GM12865 (cell line): ENCODE results near the gene ABHD8.

Experiments used
- DNase-seq: peaks from one replicate; pipeline ENCODE4 v3.0.0; 2010; ENCODE audit warnings: low read depth
- H3K4me3 ChIP-seq: 2 replicates; pipeline ENCODE4 v1.5.1; 2011; ENCODE audit warnings: mild to moderate bottlenecking, low read depth, low read length, control low read depth
- CTCF ChIP-seq: IDR thresholded peaks from 2 replicates; pipeline ENCODE4 v1.5.1; 2011; ENCODE audit warnings: low read length, control low read depth, low read depth, inconsistent platforms; ENCODE audit not compliant: insufficient read depth; ENCODE audit errors: missing control alignments

Gene ABHD8

GRCh38 chr19:17305216-17305516, 1.9 kb upstream of the ABHD8 start:
- DNase-seq = no peak
- H3K4me3 ChIP-seq = peak overlapping the region; percentile 7; the same call in 1 of the 2 replicates
- TF ChIP-seq CTCF = no peak

- DNase-seq = no peak
- H3K4me3 ChIP-seq = no peak overlapping the region
- no peak for TF ChIP-seq CTCF
These were observed 1.4 kb upstream of the ABHD8 start for GRCh38 chr19:17304386-17305215.

- no peak overlapping the region for H3K4me3 ChIP-seq
- TF ChIP-seq CTCF = no peak
These were observed 679 bp upstream of the ABHD8 start for GRCh38 chr19:17303940-17304267.

GRCh38 chr19:17302391-17303166, 646 bp downstream of the ABHD8 start:
- no peak for TF ChIP-seq CTCF
- peak overlapping the region; percentile 82 for H3K4me3 ChIP-seq
- DNase-seq = no peak

More at GRCh38 chr19:17303940-17304267, 679 bp upstream of the ABHD8 start:
- DNase-seq = no peak

- DNase-seq = no peak
- no peak for TF ChIP-seq CTCF
- no peak overlapping the region for H3K4me3 ChIP-seq
These were observed 2.1 kb downstream of the ABHD8 start for GRCh38 chr19:17300992-17301619.

- TF ChIP-seq CTCF = no peak
- DNase-seq = no peak
- H3K4me3 ChIP-seq = no peak overlapping the region
These were observed 6.2 kb downstream of the ABHD8 start for GRCh38 chr19:17296976-17297375.
